NCI-H2171 treated with DMSO at 0.1 percent for 48 hours (cell line): ENCODE measurements around the gene MMD.
"Not testable (repeated sequence)": the region's sequence is repeated elsewhere in the genome, so short reads cannot be mapped to it uniquely, and the experiment has no call there.

Experiments
- DNase-seq: peaks from one replicate; lab custom pipeline; 2025; lab: John Stamatoyannopoulos, UW

Gene MMD

GRCh38 chr17:55444471-55445441 lies 23.1 kb upstream of the MMD start:
- DNase-seq: no peak

- no peak for DNase-seq
Observed at GRCh38 chr17:55443904-55444303, 22.3 kb upstream of the MMD start.

GRCh38 chr17:55442953-55443683 lies 21.5 kb upstream of the MMD start:
- no peak for DNase-seq

DNA sequence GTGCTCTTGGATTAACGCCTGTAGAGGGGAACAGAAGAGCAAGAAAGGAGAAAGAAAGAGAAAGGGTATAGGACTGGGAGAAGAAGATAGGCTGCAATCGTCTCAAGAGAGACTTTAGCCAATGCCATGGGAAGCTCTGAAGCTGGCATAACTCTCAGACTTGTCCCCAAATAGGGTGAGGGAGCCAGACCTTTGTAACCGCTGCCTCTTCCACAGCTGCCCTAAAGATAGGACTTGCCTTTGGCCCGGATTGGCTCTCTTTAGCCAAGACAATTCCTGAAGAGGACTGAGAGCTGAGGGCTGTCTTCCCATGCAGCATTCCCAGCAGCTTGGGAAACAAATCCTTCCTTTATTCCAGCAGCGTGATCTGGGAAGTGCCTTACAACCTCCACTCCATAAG lies 20.8 kb upstream of the MMD start:
- DNase-seq: no peak

- DNase-seq: no peak
Observed at GRCh38 chr17:55441544-55441943, 19.9 kb upstream of the MMD start.

DNA sequence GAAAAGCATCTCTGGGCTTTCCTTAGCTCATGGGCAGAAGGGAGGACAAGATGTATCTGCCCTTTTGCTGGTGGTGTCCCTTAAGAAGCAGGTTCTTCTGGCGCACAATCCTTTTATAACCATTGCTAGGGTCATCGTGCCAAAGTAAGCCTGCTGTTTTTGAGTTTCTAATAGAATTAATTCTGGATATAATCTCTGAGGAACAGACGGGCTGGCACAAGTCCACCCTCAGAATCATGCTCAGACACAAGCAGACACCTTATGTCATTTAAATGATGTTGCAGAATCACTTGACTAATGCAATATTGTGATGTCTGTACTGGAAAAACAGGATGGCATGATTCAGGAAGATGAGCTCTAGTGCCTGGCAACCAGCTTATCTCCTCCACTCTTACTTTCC lies 18.8 kb upstream of the MMD start:
- DNase-seq: peak; percentile 68

DNA sequence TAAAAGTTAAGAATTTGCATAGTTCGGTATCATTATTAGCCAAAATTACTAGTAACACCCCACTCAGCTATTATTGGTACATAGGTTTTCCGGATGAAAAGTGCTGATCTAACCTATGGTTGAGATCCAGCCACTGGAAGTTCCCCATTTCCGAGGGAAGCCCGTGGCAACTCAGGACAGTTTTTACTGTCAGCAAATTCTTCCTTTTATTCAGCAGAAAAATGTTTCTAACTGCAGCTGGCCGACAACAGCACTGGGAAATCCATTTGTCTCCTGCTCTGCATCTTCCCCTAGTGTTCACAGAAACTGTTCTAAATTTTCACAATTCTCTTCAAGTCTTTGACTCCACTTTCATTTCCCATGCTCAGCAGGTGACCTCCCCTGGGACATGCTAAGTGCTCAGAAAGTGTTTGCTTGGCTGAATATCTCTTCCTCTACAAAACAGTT lies 15.5 kb upstream of the MMD start:
- no peak for DNase-seq

- no peak for DNase-seq
Observed at GRCh38 chr17:55436224-55437158, 14.9 kb upstream of the MMD start.

- DNase-seq: peak; percentile 11
Observed at GRCh38 chr17:55435408-55435807, 13.8 kb upstream of the MMD start.

DNA sequence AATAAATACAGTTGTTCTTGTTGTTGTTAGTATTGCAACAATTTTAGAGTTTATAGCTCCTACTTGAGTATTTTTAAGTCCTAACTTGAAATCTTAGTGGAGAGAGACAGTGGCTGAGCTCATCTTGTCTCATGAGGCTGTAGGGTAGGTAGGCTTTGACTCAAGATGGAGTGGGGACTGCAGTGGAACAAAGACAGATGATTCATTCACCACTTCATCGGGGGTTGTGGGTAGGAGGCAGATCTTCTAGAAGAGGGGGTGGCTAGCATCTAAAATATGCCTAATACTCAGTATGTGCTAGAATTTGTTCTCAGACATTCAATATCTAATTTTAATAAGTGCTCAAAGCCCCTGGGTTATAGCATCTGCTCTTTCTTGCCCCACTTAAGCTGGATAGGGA lies 13.1 kb upstream of the MMD start:
- no peak for DNase-seq

- DNase-seq: no peak
Observed at GRCh38 chr17:55433629-55434422, 12.2 kb upstream of the MMD start.

DNA sequence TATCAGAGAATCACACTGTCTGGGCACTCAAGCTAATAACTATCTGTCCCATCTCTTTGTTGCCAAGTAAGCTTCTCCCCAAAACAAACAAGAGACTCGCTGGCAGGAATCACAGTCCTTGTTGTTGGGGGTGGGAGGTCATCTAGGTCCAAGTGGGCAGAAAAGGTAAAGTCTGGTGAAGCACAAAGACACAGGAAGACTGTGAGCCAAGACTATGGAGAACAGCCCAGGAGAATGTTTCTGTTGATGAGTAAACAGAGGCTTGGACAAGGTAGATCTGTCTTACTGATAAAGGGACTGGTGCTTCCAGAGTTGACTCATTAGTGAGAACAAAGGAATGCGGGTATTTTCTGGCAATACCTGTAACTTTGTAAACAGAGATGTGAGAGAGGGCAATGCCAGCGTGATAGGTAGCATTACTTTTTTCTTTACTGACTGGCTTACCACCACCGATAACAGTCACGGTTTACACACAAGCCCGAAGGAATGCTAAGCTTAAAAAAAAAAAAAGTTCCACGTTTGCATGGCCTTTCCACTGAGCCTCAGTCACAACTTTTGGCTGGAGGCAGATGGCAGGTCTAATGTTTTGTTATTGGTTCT lies 11.5 kb upstream of the MMD start:
- DNase-seq: no peak

- no peak for DNase-seq
Observed at GRCh38 chr17:55432358-55433028, 10.9 kb upstream of the MMD start.

GRCh38 chr17:55431914-55432313 lies 10.3 kb upstream of the MMD start:
- not testable (repeated sequence) for DNase-seq

DNA sequence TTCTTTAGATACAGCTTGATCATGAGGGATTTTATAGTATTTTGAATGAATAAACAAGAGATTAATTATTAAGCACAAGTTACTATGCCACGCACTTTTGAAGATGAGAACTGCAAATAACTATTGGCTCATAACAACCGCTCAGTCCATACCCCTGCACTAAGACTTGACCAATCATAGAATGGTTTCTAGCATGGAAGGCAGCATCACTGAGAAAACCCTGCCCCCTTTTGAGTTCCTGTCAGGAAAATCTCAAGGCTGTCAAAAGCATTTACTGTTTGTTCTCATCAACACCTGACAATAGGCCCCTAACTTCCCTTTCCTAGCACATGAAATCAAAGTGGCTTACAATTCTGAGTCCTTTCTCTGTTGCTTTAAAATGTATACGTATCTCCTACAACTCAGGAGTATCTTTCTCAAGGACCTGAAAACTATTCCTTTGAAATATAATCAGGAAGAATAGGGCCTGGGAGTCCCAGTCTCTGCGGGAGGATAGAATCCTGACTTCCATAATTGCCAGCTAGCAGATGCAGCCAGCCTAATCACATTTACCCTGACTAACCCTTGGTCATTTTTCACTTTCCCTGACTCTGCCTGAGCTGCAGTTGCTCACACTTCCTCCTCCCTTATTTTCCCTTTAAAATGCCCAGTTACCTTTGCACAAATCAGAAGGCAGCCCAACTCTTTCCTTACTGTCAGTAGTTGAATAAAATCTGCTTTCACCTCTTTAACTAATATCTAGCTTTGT lies 9.1 kb upstream of the MMD start:
- no peak for DNase-seq

- no peak for DNase-seq
Observed at GRCh38 chr17:55427587-55427882, 5.9 kb upstream of the MMD start.

DNA sequence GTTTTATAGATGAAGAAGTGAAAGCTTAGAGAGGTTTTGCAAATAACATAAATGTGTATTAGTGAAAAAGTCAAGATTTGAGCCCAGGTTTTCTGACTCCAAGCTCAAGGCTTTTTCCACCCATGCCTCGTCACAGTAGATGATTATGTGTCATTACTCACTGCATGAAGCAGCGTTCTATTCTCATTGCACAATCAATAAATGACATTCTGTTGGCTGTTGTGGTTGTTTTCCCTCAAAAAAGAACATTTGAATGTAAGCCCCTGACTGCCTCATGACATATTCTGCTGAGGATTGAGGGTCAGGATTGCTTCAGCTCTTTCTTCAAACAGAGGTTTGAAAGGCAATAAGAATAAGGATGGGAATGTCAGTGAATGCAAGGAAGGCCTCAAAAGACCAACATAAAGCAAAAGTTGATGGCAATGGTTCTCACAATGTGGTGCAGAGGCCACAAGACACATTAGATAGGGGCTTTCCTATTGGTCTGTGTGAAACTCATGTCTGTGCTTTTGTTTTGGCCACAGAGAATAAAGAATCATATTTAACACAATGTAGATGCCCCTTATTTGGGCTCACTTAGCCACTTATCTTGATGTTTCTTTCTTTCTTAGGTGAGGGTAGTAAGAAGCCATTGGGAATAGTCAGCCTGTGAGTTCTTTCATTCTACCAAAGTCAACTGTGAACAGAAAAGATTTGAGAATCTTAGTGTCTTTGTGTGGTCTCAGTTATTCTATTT lies 5.4 kb upstream of the MMD start:
- no peak for DNase-seq

GRCh38 chr17:55424893-55425540 lies 3.4 kb upstream of the MMD start:
- DNase-seq: peak; percentile 19
